ENCODE measurements around the gene ZNF431. TPM values are rescaled to one million over a fixed set of nuclear protein-coding genes. Genes with fewer than 3 reads are reported as not detected.

Gene ZNF431
- total and polyA plus RNA-seq, 2 donors (not counting 3 experiments of a cell fraction or from before 2014, with no cell fraction given), result 3.5 to 12.0 TPM

DNA sequence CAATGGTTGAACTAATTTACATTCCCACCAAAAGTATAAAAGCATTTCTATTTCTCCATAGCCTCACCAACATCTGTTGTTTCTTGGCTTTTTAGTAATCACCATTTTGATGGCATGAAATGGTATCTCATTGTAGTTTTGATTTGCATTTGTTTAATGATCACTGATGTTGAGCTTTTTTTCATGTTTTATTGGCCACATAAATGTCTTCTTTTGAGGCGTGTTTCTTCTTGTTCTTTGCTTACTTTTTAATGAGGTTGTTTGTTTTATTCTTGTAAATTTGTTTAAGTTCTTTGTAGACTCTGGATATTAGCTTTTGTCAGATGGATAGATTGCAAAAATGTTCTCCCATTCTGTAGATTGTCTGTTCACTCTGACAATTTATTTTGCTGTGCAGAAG, 31.7 kb upstream of the ZNF431 start:
- no peaks in the 10 kb centered on the region for H3K9me3 ChIP-seq (replicated peaks; ENCODE audit: control insufficient read depth, insufficient read depth, low read length)
- H3K4me1 ChIP-seq (ENCODE audit: control insufficient read depth, extremely low read depth, insufficient read depth, low read length), result no peaks in the 10 kb centered on the region
- no peaks in the 10 kb centered on the region for H4K20me1 ChIP-seq (replicated peaks; ENCODE audit: control insufficient read depth, extremely low read depth, insufficient read depth, low read length)
- no peaks in the 10 kb centered on the region for H3K27me3 ChIP-seq (ENCODE audit: control insufficient read depth in 2 of 2, insufficient read depth in 2 of 2, low read length in 2 of 2)
- H3K79me2 ChIP-seq (ENCODE audit: control insufficient read depth, insufficient read depth, low read length), result peaks cover 2% of the 10 kb centered on the region
- TF ChIP-seq POLR2AphosphoS5 (IDR thresholded peaks at IDR 0.05; ENCODE audit: insufficient read depth, low read depth, low read length) (no peak), CTCF (IDR thresholded peaks at IDR 0.05; ENCODE audit: extremely low read depth in 1 of 2, insufficient read depth in 1 of 2, low read depth in 1 of 2, low read length in 2 of 2) (no peak), JUN (IDR thresholded peaks at IDR 0.05; ENCODE audit: borderline replicate concordance, insufficient read depth, insufficient read length, low read depth) (no peak), GATA2 (IDR thresholded peaks at IDR 0.05; ENCODE audit: insufficient read depth, insufficient read length, low read depth, low read length) (no peak), MYC (IDR thresholded peaks at IDR 0.05; ENCODE audit: low read depth, low read length) (no peak), POLR2A (IDR thresholded peaks at IDR 0.05; ENCODE audit: low read depth, low read length) (no peak)
- TF ChIP-seq, protein P1, sequence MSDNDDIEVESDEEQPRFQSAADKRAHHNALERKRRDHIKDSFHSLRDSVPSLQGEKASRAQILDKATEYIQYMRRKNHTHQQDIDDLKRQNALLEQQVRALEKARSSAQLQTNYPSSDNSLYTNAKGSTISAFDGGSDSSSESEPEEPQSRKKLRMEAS (IDR thresholded peaks at IDR 0.05; ENCODE audit: insufficient read depth, insufficient read length), result no peak
- no peak overlapping the region for H3K27ac ChIP-seq (ENCODE audit: insufficient read depth, low read depth, low read length)
- no peaks in the 10 kb centered on the region for H3K36me3 ChIP-seq (ENCODE audit: control insufficient read depth in 2 of 2, extremely low read depth in 1 of 2, insufficient read depth in 2 of 2, low read length in 2 of 2)
- no peak overlapping the region for H3K4me2 ChIP-seq (ENCODE audit: insufficient read depth, low read length)
- BruUV-seq (replicated peaks), result no TSS peak
- ChIA-PET POLR2A (no interaction called here), CTCF (no interaction called here)
- H3K9me1 ChIP-seq (replicated peaks; ENCODE audit: control insufficient read depth, extremely low read depth, insufficient read depth, low read length), result no peaks in the 10 kb centered on the region
- no peak overlapping the region for H3K9ac ChIP-seq (replicated peaks; ENCODE audit: extremely low read depth, insufficient read depth, low read length)
- H2AFZ ChIP-seq (ENCODE audit: low read depth, low read length), result no peak overlapping the region
- no peak for DNase-seq (ENCODE audit: low read depth, low spot score)
- intact Hi-C loops (cut with micrococcal nuclease) (no loop called here), dilution Hi-C loops (cut with MboI; ENCODE audit: extremely low pct_ligation_motif_present, low sequenced_read_pairs) (no loop called here)
- H3K4me3 ChIP-seq (replicated peaks in 1 of 3; ENCODE audit: insufficient read depth in 1 of 3, low read depth in 1 of 3, low read length in 3 of 3), result no peak overlapping the region
- no peak for FAIRE-seq

All from endothelial cell of umbilical vein (primary cell).